HCT116 (cell line): ENCODE measurements around the gene APLF. TPM values are rescaled to one million over a fixed set of nuclear protein-coding genes. Genes with fewer than 3 reads are reported as not detected.

Experiments used
- ATAC-seq: fragments of 200-7000 bp; cut with Tn5 transposase; 2 replicates; pipeline ENCODE4 v1.9.1; 2020; ENCODE audit warnings: mild to moderate bottlenecking, moderate library complexity
- Bru-seq: library from RNA; stranded (reverse); fragments of 400-500 nt; gene quantifications from one replicate; lab custom pipeline; 2021; lab: Mats Ljungman, UMichigan
- BruChase-seq, 2 experiments: library from RNA; stranded (reverse); fragments of 400-500 nt; gene quantifications; one replicate each; lab custom pipeline; 2021; lab: Mats Ljungman, UMichigan
- BruUV-seq: library from RNA; stranded (reverse); fragments of 400-500 nt; replicated peaks from 2 replicates; lab custom pipeline; 2021; lab: Mats Ljungman, UMichigan
- CTCF ChIA-PET: fragments of 300-600 bp; sonication (Branson Sonifier 250); formaldehyde crosslinking; loops from one replicate; lab custom pipeline; 2021; ENCODE audit warnings: antibody characterized with exemption; lab: Charles Lee
- POLR2A ChIA-PET: fragments of 300-600, 350-600 bp; sonication (Branson Sonifier 250); formaldehyde crosslinking; loops from one replicate; lab custom pipeline; 2021; ENCODE audit warnings: antibody characterized with exemption; lab: Charles Lee
- RAD21 ChIA-PET, 2 experiments: fragments of 300-600 bp; sonication (Branson Sonifier 250); formaldehyde crosslinking; loops; one replicate each; lab custom pipeline; 2023; ENCODE audit warnings: low total read pairs in 2 of 2; ENCODE audit not compliant: uncharacterized antibody in 2 of 2, unreplicated experiment in 2 of 2, low non-redundant PET in 1 of 2; lab: Charles Lee
- DNase-seq: peaks from one replicate; pipeline ENCODE4 v3.0.0-alpha.2; 2010; ENCODE audit warnings: low read depth, low spot score
- H2AFZ ChIP-seq: fragments of 200-600 bp; shearing (Covaris generic), sonication (generic); 2 replicates; pipeline ENCODE4 v1.6.1; 2017; ENCODE audit warnings: low read depth, mixed run types, mixed read lengths, antibody characterized with exemption, low read length; ENCODE audit not compliant: poor library complexity, severe bottlenecking
- H3K27ac ChIP-seq: 2 replicates; pipeline ENCODE4 v1.5.1; 2012; ENCODE audit warnings: low read depth, low read length
- H3K27me3 ChIP-seq: fragments of 200-600 bp; sonication (generic); 2 replicates; pipeline ENCODE4 v1.6.1; 2016; ENCODE audit warnings: mixed run types, low read length, mixed read lengths; ENCODE audit not compliant: insufficient read depth
- H3K36me3 ChIP-seq, 2 experiments: fragments of 200-500 bp in 1 of 2; fragments of 200-600 bp in 1 of 2; sonication (Bioruptor generic) in 1 of 2; sonication (generic) in 1 of 2; 2 replicates each; pipeline versions ENCODE4 v1.5.1 to v1.6.1; 2014 to 2016; ENCODE audit warnings: low read length in 2 of 2, inconsistent platforms in 1 of 2, mixed read lengths in 1 of 2, mixed run types in 1 of 2; ENCODE audit not compliant: insufficient read depth in 2 of 2, control insufficient read depth in 1 of 2
- H3K4me1 ChIP-seq, 2 experiments: fragments of 200-600 bp in 1 of 2; sonication (generic) in 1 of 2; 2 replicates each; pipeline versions ENCODE4 v1.5.1 to v1.6.1; 2012 to 2017; ENCODE audit warnings: low read length in 2 of 2, inconsistent platforms in 1 of 2, mild to moderate bottlenecking in 1 of 2, mixed read lengths in 1 of 2, mixed run types in 1 of 2, moderate library complexity in 1 of 2; ENCODE audit not compliant: insufficient read depth in 2 of 2, control insufficient read depth in 1 of 2
- H3K4me2 ChIP-seq: fragments of 200-600 bp; sonication (generic); 2 replicates; pipeline ENCODE4 v1.6.1; 2017; ENCODE audit warnings: mixed run types, low read length, mixed read lengths
- H3K4me3 ChIP-seq, 2 experiments: fragments of 200-600 bp in 1 of 2; sonication (generic) in 1 of 2; replicated peaks in 1 of 2; 2 replicates each; pipeline ENCODE4 v1.5.1; 2011 to 2016; ENCODE audit warnings: low read length in 2 of 2, control low read depth in 1 of 2, low read depth in 1 of 2, mild to moderate bottlenecking in 1 of 2, mixed read lengths in 1 of 2, mixed run types in 1 of 2
- H3K79me2 ChIP-seq: fragments of 200-600 bp; sonication (generic); 2 replicates; pipeline ENCODE4 v1.6.1; 2017; ENCODE audit warnings: mild to moderate bottlenecking, mixed run types, low read length, moderate library complexity, mixed read lengths; ENCODE audit not compliant: insufficient read depth
- H3K9ac ChIP-seq: fragments of 200-600 bp; sonication (generic); 2 replicates; pipeline ENCODE4 v1.6.1; 2016; ENCODE audit warnings: low read length, mixed read lengths
- H3K9me2 ChIP-seq: fragments of 200-600 bp; sonication (generic), shearing (Covaris generic); 2 replicates; pipeline ENCODE4 v1.6.1; 2017; ENCODE audit warnings: mixed run types, mild to moderate bottlenecking, moderate library complexity; ENCODE audit not compliant: insufficient read depth
- H3K9me3 ChIP-seq, 2 experiments: fragments of 200-500 bp in 1 of 2; fragments of 200-600 bp in 1 of 2; sonication (Bioruptor generic) in 1 of 2; sonication (generic) in 1 of 2; 2 replicates each; pipeline ENCODE4 v1.6.1; 2014 to 2017; ENCODE audit warnings: low read length in 2 of 2, mixed read lengths in 2 of 2, inconsistent platforms in 1 of 2, low read depth in 1 of 2, mild to moderate bottlenecking in 1 of 2, mixed run types in 1 of 2, moderate library complexity in 1 of 2; ENCODE audit not compliant: control insufficient read depth in 1 of 2, insufficient read depth in 1 of 2
- H4K20me1 ChIP-seq: fragments of 200-600 bp; sonication (generic), shearing (Covaris generic); 2 replicates; pipeline ENCODE4 v1.6.1; 2017; ENCODE audit warnings: mixed run types, mild to moderate bottlenecking, moderate library complexity; ENCODE audit not compliant: insufficient read depth
- ATF3 ChIP-seq: IDR thresholded peaks from 2 replicates; pipeline ENCODE4 v1.6.1; 2012
- CBX3 ChIP-seq: IDR thresholded peaks from 2 replicates; pipeline ENCODE4 v1.6.1; 2012; ENCODE audit warnings: low read depth
- CEBPB ChIP-seq: IDR thresholded peaks from 2 replicates; pipeline ENCODE4 v1.6.1; 2012; ENCODE audit warnings: low read depth
- CTCF ChIP-seq, 3 experiments: fragments of 200-600 bp in 1 of 3; sonication (generic) in 1 of 3; IDR thresholded peaks in 2 of 3; conservative IDR thresholded peaks in 1 of 3; 2 replicates each; pipeline ENCODE4 v1.5.1; 2012 to 2017; ENCODE audit warnings: low read depth in 2 of 3, low read length in 2 of 3, antibody characterized with exemption in 1 of 3, borderline replicate concordance in 1 of 3, control low read depth in 1 of 3, mild to moderate bottlenecking in 1 of 3, mixed read lengths in 1 of 3, mixed run types in 1 of 3, moderate library complexity in 1 of 3; ENCODE audit not compliant: insufficient read depth in 1 of 3
- EGR1 ChIP-seq: IDR thresholded peaks from 2 replicates; pipeline ENCODE4 v1.6.1; 2012; ENCODE audit warnings: low read depth
- ELF1 ChIP-seq: IDR thresholded peaks from 2 replicates; pipeline ENCODE4 v1.6.1; 2012; ENCODE audit warnings: low read depth, borderline replicate concordance
- EZH2 ChIP-seq: fragments of 200-600 bp; sonication (generic); IDR thresholded peaks from 2 replicates; pipeline ENCODE4 v1.6.1; 2017; ENCODE audit warnings: antibody characterized with exemption, mixed run types
- EZH2phosphoT487 ChIP-seq: fragments of 200-600 bp; IDR thresholded peaks from 2 replicates; pipeline ENCODE4 v1.6.1; 2018; ENCODE audit warnings: antibody characterized with exemption, borderline replicate concordance
- FOSL1 ChIP-seq: IDR thresholded peaks from 2 replicates; pipeline ENCODE4 v1.6.1; 2012; ENCODE audit warnings: low read depth
- MAX ChIP-seq: IDR thresholded peaks from 2 replicates; pipeline ENCODE4 v1.6.1; 2012
- POLR2A ChIP-seq: IDR thresholded peaks from 2 replicates; pipeline ENCODE4 v1.7.0; 2011; ENCODE audit warnings: borderline replicate concordance; ENCODE audit not compliant: insufficient read depth, insufficient read length; ENCODE audit errors: extremely low read depth
- POLR2AphosphoS5 ChIP-seq: IDR thresholded peaks from 2 replicates; pipeline ENCODE4 v1.6.1; 2011; ENCODE audit warnings: mild to moderate bottlenecking, low read depth, low read length, moderate library complexity
- SIN3A ChIP-seq: IDR thresholded peaks from 2 replicates; pipeline ENCODE4 v1.6.1; 2012; ENCODE audit warnings: low read depth
- SP1 ChIP-seq: IDR thresholded peaks from 2 replicates; pipeline ENCODE4 v1.6.1; 2012; ENCODE audit warnings: low read depth
- TCF7L2 ChIP-seq: IDR thresholded peaks from 2 replicates; pipeline ENCODE4 v1.7.0; 2011; ENCODE audit warnings: borderline replicate concordance, inconsistent platforms; ENCODE audit not compliant: insufficient read depth, insufficient read length; ENCODE audit errors: extremely low read depth
- ZBTB33 ChIP-seq: IDR thresholded peaks from 2 replicates; pipeline ENCODE4 v1.6.1; 2011; ENCODE audit warnings: mild to moderate bottlenecking, low read length, moderate library complexity; ENCODE audit not compliant: insufficient replicate concordance; ENCODE audit errors: extremely low read depth
- ZFX ChIP-seq: fragments of 450-650 bp; IDR thresholded peaks from 2 replicates; pipeline ENCODE4 v1.6.1; 2017
- ZNF274 ChIP-seq: fragments of 200-500 bp; sonication (Bioruptor generic); IDR thresholded peaks from 2 replicates; pipeline ENCODE4 v1.6.1; 2014; ENCODE audit warnings: mild to moderate bottlenecking, low read depth, low read length, inconsistent platforms
- intact Hi-C: fragments of 100-400 bp; cut with micrococcal nuclease; formaldehyde crosslinking; loops from 2 replicates; pipeline ENCODE4 v1.10.0; 2022
- long read RNA-seq: library from polyadenylated mRNA; unstranded; transcript quantifications from one replicate; pipeline ENCODE4 v2.0.0, GENCODE V29; 2021; ENCODE audit not compliant: unreplicated experiment
- polyA plus RNA-seq: library from polyadenylated mRNA; unstranded; fragments of >200 nt; gene quantifications from 2 replicates; pipeline ENCODE4 v1.2.1, GENCODE V29; 2012; ENCODE audit warnings: missing spikeins
- total RNA-seq: library from RNA; stranded (reverse); gene quantifications from one replicate; pipeline ENCODE4 v1.2.1, GENCODE V29; 2021; ENCODE audit not compliant: unreplicated experiment

APLF gene
- 1.6 TPM for total RNA-seq
- polyA plus RNA-seq = 0.39 and 0.44 TPM in 2 replicates
- percentile 43 among the genes with signal in this experiment for Bru-seq, nascent RNA
- BruChase-seq, experiment 1, labeled RNA remaining after a 6-hour chase = percentile 38 among the genes with signal in this experiment
- BruChase-seq, experiment 2, labeled RNA remaining after a 2-hour chase = percentile 47 among the genes with signal in this experiment
- long read RNA-seq, partial matches to known transcripts = 0 of 3 reads
- long read RNA-seq, other reads (novel, unspliced or antisense) = 1 of 3 reads

GRCh38 chr2:68467077-68467960, at the start of gene APLF, which contains the start of gene FBXO48:
TSS of gene APLF (plus strand) at chr2:68467585. CDS start at chr2:68467732, 147 bp downstream.
TSS of gene FBXO48 (minus strand) at chr2:68467294. CDS start at chr2:68465145, 2,149 bp downstream.
- peak; percentile 98 for ATAC-seq
- H2AFZ ChIP-seq = peak within 1 kb of the TSS; percentile 74
- H3K4me1 ChIP-seq = peaks cover 4 to 18% of the 10 kb centered on the region in 2 experiments; a peak in 3 of 4 replicates
- peak within 1 kb of the TSS; percentile 77 for H3K9ac ChIP-seq
- no TSS peak for BruUV-seq
- H4K20me1 ChIP-seq = no peaks in the 10 kb centered on the region; the same call in 1 of the 2 replicates
- H3K9me2 ChIP-seq = no peaks in the 10 kb centered on the region
- peak within 1 kb of the TSS; percentile 82 to 85 for H3K4me3 ChIP-seq
- CTCF ChIA-PET = interaction anchor here (0.6 to 3.5 kb wide), 12 partner anchors 20 to 547 kb away, joined by 3 to 22 read pairs (median 4); no protein-coding TSS in a partner anchor
- peak within 1 kb of the TSS; percentile 48; the same call in 1 of the 2 replicates for H3K27ac ChIP-seq
- peak; percentile 98 for DNase-seq
- TF ChIP-seq FOSL1 (no peak), ZNF274 (no peak), ATF3 (no peak), SIN3A (peak; percentile 26; the same call in 1 of the 2 replicates), ELF1 (no peak; the same call in 1 of the 2 replicates), SP1 (peak; percentile 83), CBX3 (no peak; the same call in 1 of the 2 replicates), MAX (peak; percentile 34; the same call in 1 of the 2 replicates), EGR1 (peak; percentile 56), EZH2phosphoT487 (no peak), CEBPB (peak; percentile 90), POLR2A (peak; percentile 59), EZH2 (no peak), TCF7L2 (peak; percentile 70), POLR2AphosphoS5 (peak; percentile 77), ZFX (peak; percentile 78), ZBTB33 (peak; percentile 69), CTCF (IDR thresholded peaks at IDR 0.05 in 2 of 3, conservative IDR thresholded peaks at IDR 0.05 in 1 of 3; ENCODE audit: borderline replicate concordance in 1 of 3, insufficient read depth in 1 of 3, low read depth in 2 of 3, low read length in 2 of 3) (no peak)
- POLR2A ChIA-PET = no interaction called here
- intact Hi-C loops = loop anchor here (1.0 to 5.0 kb wide), 2 partner anchors 440 to 458 kb away; no protein-coding TSS in a partner anchor
- RAD21 ChIA-PET = no interaction called here
- peak within 1 kb of the TSS; percentile 96 for H3K4me2 ChIP-seq
- no peaks in the 10 kb centered on the region for H3K79me2 ChIP-seq
- H3K36me3 ChIP-seq = no peaks in the 10 kb centered on the region
- H3K27me3 ChIP-seq = no peaks in the 10 kb centered on the region
- no peaks in the 10 kb centered on the region for H3K9me3 ChIP-seq
